ENCODE results near the gene FGF9.

The FGF9 gene

DNA sequence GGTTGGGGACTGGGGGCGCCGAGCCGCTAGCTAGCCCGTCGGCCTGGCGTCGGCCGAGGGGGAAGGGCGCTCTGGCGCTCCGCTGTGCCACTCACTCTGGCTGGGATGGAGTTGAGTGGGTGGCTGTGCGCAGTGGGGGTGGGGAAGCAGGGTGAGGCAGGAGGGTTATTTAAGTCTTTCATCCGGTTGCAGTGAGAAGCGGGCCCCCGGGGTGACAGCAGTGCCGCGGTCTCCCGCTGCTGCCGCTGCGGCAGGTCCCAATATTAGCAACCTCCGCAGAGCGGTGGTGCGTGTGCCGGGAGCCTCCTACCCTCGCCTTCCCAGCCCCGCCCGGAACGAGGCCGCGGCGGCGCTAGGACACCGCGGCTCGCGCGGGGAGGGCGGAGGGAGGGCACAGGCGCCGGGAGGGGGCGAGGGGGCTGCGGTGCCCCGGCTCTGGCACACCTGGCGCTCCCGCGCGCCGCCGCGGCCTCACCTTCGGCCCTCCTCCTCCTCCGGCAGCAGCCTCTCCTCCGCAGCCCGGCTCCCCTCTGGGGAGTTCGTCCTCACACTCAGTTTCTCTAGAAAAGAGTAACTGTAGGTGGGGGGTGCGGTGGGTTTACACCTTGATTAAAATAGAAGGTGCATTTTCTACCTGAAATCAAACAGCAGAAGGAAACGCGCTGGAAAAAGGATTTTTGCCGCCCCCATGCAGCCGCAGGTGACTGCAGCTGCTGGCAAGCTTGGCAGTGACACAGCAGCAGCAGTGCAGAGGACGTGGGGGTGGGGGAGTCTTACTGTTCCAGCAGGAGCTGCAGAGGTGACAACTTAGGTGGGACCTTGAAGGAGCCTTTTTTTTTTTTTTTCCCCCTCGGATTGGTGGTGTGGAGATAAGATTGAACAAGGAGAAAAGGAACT is 4.5 kb downstream of the FGF9 start:
- DNase-seq, result peak; percentile 74

DNA sequence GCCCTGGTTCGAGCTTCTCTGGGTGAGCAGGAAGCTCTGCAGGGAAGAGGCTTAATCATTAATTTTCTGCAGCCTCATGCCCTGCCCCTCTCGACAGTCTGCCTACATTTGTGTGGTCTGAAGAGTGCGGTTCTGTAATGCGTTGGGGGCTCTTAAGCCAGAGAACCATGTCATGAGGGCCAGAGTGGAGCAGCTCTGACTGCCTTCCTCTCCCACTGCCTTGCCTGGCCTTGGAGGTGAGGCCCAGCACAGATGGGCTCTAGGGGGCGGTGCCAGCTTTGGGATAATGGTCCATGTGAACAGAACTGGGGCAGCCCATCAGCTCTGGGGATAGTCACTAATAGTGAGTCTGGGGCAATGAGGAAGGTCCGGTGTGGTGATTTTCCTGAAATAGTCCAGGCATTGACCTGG is 5.7 kb downstream of the FGF9 start:
- DNase-seq, result peak; percentile 44

DNA sequence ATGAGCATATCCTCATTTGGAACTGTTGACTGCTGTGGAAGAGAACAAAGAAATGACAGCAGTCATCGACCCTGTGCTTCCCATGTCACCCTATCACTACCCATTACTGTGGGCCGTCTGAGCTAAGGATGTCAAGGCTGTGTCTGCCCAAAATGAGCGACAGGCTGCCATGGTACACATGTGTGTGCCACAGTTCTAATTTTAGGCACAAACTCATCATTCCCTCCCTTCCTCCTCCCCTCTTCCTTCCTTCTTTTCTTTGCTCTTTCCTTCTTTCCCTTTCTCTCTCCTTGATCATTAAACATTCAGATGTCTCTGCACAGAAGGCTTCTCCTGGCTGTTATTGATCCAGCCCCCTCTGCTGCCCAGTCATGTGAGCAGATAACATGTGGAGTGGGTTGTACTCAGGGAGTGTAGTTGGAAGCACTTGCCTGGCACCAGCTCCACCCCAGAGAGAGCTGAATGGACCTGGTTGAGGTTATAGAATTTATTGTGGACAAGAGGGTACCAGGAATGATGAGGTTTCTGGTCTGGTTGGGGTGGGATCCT is 6.3 kb downstream of the FGF9 start:
- DNase-seq, result no peak

DNA sequence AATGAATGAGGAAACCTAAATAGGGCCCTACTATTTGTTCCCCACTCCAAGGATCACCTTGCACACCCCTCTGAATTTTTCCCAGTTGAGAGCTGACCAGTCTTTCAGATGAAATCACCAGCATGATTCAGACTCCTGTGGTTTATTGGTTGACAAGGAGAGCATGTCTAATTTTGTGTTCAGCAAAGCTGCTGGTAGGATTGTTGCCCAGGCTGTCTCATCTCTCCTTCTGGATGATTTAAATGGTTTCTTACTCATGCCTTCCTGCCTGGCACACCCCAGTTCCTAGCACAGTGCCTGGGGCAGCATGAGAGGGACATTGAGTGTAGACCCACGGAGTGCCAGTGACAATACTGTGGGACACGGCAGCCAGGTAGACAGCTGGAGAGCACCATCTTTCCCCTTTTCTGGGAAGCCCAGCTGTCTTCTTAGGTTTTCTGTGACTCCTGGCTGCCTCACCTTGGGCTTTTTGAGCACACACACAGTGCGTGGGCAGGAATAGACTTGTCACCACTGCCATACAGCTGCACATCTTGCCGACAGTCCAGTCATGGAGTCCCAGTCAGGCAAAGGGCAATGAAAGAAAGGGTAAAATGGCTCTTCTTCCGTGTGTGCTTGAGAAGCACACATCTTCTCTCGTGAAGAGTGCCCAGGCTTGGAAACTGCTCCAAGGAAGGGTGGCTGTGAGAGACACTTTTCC is 12.3 kb downstream of the FGF9 start:
- DNase-seq, result no peak

DNA sequence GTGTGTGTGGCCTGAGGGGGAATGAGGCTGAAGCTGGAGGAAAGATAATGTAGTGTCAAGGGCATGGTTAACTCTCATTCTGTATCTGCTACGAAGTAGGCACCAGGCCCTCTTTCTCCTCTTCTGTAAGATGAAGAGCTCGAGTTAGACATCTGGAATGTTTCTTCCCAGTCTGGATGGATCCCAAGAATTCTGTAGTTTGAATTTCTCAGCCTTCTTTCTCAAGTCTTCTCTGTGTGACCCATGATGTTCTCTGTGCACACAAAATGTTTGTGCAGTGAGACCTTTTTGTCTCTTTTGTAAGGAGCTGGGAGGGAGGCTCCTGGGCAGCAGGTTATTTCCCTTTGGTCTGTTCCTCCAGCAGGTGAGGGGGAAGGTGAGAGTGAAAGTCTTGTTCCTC is 13.7 kb downstream of the FGF9 start:
- DNase-seq, result no peak

DNA sequence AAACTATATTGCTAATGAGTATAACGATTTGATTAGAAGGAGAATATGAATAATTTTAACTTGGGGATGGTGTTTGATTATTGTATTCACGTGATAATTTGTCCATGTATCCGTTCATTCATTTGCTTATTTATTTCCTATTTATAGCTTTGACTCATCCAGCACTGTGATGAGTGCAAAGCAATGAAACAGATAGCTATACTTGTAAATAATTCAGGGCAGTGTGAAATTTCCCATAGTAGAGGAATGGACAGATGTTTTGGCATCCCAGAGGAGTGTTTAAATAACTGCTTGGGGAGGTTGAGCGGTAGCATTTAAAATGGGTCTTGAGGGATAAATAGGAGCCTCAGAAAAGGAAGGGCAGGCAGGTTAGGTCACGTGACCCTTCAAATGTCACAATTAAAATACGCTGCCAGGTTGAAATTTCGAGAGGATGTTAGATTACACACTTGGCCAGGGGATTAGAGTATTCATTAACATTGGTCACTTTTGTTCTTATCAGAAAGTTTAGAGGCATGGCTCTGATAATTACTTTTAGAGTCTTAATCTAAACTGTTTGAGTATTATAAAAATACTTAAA is 14.7 kb downstream of the FGF9 start:
- DNase-seq, result no peak

DNA sequence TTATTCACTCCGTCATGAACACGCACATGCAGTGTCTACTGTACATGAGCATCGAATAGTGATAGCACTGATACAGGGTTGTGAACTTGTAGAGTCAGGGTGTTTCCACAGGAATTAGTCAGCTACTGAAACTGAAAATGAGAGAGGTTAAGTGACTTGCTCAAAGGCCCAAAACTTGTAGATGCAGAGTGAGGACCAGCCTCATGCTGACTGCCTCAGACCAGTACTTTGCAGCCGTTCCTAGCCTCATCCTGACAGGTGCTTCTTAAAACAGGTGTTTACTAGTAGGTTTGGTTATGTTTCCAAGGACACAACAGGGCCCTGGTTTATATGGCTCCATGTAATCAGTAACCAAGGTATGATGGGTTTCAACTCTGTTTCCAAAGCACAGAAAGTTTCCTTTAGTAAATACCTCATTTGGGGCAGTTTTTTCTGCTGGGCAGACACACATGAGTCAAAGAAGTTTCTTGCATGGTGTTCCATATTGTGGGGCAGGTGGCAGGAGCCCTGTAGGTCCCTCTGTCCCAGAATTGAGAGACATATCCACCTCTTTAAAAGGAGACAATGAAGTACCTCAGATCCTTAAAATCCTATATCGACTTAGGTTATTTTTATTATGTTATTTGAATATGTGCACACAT is 16.0 kb downstream of the FGF9 start:
- DNase-seq, result no peak

DNA sequence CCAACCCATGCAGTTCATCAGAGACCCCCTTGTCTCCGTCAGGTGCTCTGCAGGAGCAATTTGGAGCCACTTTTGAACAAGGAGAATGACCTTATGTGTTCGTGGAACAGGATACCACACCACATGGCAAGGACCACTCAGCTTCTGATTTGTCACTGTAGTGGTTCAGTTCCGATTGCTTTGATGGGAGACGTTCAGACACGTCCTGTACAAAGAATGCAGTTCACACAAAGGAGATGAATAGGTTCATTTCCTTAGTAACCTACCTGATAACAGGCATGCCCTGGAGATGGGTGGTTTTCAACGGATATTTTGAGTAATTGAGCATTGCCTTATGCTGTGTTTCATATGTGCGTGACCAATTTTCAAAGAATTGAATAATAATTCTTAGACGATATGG is 17.2 kb downstream of the FGF9 start:
- DNase-seq, result no peak

DNA sequence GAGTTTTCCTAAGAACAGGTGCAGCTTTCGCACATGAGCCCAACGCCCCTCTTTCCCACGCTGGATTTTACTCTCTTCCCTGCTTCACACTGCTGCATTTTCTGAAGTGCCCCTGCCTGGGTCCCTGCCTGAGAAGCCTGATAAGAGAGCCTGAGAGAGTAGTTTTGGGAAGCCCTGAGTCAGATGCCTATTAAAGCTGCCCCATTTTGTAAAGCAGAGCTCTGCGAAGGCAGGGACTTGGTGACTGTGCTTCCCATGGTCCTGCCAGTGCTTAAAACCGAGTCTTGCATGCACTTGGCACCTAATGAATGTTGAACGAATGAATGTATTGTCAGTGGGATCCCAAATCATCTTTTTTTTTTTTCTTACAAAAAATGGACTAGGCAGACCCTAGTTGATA is 18.2 kb downstream of the FGF9 start:
- DNase-seq, result no peak

DNA sequence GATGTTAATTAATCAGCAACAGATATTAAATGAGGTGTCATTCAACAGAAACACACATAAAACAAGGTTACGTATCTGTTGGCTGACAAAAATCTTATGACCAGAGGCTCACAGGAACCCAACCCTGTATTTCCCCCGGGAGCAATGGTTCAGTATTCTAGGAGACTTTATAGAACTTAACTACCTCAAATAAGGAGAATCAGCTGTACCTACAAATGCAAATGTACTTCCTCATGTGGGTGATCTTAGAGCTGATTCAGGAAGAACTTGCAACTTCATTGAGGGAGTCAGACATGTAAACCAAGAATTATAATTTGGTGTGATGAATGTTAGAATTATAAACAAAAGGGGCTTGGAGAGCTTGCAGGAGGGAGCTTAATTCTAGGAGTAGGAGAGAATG is 20.1 kb downstream of the FGF9 start:
- no peak for DNase-seq

DNA sequence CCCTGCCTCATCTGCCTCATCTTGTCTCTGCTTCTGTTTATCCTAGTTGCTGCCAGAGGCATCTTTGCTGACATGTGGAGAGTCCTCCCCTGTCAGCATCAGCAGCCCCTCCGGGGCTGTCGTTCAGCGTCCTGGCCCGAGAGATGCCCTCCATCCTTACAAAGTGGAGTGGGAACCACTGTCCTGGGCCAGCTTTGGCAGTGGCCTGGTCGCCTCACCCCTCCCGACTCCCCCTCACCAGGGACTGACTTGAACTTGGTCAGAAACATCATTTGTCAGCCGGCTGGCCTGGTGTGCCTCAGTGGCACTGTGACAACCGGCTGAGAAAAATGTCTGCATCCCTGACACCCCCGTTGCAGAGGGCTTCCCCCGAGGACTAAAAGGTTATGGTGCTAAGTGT is 20.6 kb downstream of the FGF9 start:
- no peak for DNase-seq

DNA sequence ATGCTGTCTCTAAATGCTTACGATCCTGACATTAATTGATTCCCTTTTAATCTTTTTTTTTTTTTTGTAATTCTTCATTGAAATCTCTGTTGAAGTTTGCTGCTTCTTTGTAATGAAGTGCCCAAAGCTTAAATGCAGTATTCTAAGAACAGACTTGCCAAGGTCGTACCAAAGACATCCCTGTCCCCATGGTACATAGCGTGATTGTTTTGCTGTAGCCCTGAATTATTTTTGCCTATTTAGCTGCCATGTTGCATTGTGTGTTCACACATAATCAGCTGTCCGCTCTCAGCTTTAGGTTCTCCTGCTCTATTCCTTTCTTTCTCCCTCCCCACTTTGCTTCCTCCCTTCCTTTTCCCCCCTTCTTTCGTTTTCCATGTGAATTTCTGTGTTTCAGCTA is 21.1 kb downstream of the FGF9 start:
- no peak for DNase-seq

DNA sequence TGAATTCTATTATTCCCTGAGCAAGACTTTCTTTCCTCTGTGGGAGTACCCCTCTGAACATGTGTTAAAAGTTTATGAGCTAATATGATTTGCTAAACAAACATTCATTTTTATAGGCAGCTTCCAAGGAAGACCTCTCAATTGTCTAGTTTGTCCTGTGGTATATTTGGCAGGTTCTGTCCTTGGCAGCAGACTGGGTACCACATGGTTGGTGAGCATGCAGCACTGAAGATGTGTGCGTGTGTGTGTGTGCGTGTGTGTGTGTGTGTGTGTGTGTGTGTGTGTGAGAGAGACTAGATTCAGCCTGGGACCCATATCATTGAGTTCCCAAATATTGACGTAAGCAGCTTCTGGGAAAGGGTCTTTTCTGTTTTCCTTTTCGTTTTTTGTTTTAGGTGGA is 24.0 kb downstream of the FGF9 start:
- DNase-seq, result no peak

DNA sequence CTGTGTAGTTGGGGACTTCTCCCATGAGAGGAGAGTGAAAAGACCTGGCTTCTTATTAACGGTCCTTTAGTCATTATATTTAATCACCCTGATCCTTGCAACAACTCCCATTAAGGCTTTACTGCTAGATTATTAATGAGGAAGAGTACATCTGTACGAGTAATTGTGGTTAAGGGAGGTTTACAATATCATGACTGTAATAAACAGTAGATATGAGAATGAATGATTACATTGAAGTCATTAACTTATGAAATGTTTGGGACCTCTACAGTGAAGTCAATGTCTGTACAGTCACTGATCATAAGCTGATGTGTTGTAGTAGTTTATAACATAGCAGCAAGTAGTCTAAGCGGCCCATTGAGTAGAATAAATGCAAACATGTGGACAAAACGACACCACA is 24.7 kb downstream of the FGF9 start:
- no peak for DNase-seq

DNA sequence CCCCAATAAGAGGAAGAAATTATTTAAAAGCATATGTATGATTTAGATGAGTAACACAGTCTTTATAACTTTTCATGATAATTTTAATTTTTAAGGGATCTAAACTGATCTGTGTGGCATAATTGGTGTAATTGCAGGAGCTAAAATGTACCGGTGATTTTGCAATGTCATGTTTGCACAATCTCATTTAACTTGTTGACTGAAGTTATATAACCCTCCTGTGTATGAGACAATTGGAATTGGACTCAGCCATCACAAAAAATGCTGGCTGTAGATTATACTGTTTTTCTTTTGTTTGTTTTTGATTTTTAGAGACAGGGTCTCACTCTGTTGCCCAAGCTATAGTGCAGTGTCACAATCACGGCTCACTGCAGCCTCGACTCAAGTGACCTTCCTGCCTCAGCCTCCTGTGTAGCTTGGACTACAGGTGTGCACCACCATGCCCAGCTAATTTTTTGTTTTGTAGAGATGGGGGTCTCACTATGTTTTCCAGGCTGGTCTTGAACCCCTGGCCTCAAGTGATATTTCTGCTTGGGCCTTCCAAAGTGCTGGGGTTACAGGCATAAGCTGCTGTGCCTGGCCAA is 26.1 kb downstream of the FGF9 start:
- no peak for DNase-seq

DNA sequence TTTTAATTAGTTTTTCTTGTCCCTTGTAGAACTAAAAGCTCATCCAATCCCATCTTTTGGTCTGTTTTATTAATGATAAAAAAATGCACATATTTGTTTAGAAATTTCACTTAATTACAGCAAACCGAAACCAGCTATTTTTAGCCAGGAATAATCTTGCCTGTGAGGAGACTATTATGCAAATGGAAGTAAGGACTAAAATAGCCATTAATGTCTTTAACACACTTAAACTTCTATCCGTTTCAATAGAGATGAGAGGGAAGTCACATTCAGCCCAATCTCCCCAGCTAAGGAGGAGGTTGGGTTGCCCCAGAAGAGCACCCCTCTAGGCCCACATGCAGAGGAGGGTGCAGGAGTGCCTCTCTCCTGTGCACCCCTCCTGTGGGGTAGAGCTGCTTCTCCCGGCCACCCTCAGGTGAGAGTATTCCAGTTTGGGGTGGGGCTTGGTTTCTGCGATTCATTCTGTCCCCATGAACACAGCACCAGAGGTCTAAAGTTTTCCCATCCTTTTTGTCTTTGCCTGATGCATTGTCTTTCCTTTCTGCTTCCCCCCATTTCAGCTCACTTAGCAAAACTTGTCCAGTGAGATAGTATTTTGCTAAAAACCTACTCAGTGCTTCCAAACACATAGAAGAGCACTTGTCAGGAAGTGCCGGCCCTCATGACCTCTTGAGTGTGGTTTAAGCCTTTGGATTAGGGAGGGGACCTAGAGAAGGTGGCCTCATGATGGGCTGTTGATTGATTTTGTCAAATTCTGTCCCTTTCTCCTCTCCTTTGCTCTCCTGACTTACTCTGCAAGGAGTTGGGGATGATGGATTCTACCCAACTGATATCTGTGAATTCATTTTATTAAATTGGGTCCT is 28.2 kb downstream of the FGF9 start:
- peak; percentile 7 for DNase-seq

DNA sequence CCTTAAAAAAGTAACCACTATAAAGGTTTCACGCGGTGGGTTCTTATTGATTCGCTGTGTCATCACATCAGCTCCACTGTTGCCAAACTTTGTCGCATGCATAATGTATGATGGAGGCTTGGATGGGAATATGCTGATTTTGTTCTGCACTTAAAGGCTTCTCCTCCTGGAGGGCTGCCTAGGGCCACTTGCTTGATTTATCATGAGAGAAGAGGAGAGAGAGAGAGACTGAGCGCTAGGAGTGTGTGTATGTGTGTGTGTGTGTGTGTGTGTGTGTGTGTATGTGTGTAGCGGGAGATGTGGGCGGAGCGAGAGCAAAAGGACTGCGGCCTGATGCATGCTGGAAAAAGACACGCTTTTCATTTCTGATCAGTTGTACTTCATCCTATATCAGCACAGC is 30.6 kb downstream of the FGF9 start:
- no peak for DNase-seq

DNA sequence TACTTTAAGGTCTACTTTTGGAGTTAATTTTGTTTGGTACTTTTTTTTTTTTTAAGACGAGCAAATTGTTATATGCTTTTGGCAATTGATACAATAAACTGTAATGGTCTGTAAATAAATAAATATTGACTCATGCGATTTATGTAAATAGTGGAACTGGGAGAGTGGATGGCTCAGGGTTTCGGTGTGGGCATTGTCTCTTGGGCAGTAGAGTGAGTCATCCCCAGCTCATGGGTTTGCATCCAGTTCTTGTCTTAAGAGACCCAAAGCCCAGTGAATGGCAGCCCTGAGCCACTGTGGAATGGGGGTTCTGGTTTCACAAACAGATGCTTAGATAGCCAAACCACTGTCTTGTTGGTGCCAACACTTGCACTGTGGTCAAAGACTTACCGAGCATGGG is 33.0 kb downstream of the FGF9 start:
- DNase-seq, result peak; percentile 29

DNA sequence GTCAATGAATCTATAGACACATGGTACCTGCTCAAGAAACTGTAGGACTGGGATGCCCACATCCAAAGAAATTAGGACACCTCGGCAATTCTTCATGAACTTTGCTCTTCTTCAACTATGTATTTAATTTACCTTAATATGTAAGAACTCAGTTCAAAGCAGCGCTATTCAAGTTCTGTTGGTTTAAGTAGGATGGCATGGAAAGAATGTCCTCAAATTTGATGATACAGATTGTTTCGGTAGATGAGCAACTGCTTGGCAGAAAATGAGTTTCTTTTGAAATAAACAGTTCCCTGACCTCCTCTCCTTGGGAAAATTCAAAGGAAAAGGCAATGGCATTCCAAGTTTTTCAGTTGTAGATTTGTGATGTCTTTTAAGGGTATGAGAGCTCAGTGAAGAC is 36.7 kb downstream of the FGF9 start:
- DNase-seq, result no peak

DNA sequence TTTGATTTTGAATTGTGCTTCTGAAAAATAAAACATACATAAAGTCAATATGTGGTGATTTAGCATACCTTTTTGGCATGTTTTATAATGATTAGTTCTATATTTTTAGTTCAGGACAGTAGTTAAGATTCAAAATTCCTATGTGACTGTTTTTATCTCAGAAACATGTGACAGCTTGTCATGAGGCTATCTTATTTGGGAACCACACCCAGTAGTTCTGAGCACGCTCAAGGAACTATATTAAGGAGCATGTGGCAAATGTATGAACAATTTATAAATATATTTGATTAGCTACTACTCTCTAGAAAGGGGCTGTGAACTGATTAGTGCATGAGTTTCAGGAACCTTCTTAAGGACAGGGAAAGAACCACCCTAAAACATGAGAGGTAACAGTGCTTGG is 38.8 kb downstream of the FGF9 start:
- no peak for DNase-seq

DNA sequence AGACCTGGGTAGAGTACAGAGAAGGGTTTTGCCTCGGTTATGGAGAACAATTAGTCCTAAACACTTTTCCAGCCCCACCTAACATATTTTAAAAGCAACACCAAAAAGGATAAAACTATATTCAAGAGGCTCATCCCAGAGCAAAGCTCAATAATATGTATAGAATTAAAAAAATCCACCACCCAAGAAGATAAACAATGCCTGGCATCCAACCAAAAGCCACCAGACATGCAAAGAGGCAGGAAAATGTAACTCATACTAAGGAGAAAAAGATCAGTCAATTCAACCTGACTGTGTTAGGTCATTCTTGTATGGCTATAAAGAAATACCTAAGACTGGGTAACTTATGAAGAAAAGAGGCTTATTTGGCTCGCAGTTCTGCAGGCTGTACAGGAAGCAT is 39.3 kb downstream of the FGF9 start:
- DNase-seq, result no peak

DNA sequence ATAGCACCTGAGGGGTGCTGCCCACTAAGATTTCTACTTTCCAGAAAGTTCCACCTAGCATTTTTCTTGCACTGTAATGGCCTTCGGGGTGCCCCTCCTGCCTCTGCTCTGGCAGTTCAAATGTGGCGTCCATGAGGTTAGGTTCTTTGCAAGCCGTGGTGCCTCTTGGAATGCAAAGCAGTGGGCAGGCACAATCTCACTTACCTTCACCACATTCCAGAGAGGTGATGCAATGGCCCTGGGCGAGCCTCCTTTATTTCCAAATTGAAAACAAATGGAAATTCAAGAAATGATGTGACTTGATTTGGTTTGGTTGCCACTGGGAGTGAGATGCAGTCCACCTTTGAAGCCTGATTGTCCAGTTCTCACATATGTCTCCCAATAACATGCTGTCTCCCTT is 46.9 kb downstream of the FGF9 start:
- no peak for DNase-seq
